Caco-2 (cell line): Measurements from ENCODE around the gene RBM33. TPM values are rescaled to one million over a fixed set of nuclear protein-coding genes. Genes with fewer than 3 reads are reported as not detected.

Source experiments
- BruUV-seq: library from RNA; stranded (reverse); fragments of 400-500 nt; replicated peaks from 2 replicates; lab custom pipeline; 2021; lab: Mats Ljungman, UMichigan
- CTCF ChIA-PET: fragments of 300-600 bp; sonication (Branson Sonifier 250); formaldehyde crosslinking; loops from one replicate; lab custom pipeline; 2022; ENCODE audit warnings: antibody characterized with exemption; lab: Charles Lee
- POLR2A ChIA-PET: fragments of 300-600 bp; sonication (Branson Sonifier 250); formaldehyde crosslinking; loops from one replicate; lab custom pipeline; 2022; ENCODE audit warnings: antibody characterized with exemption; lab: Charles Lee
- DNase-seq, 2 experiments: peaks; one replicate each; pipeline versions ENCODE4 v3.0.0 to v3.0.0-alpha.2; 2020 to 2022
- H3K27me3 ChIP-seq: replicated peaks from 2 replicates; pipeline ENCODE4 v1.6.0; 2011; ENCODE audit warnings: low read length; ENCODE audit not compliant: control insufficient read depth, insufficient read depth
- H3K36me3 ChIP-seq: 2 replicates; pipeline ENCODE4 v1.5.1; 2011; ENCODE audit warnings: low read length; ENCODE audit not compliant: control insufficient read depth, insufficient read depth
- H3K4me1 ChIP-seq: fragments of 250-450 bp; sonication (Bioruptor Pico); 2 replicates; pipeline ENCODE4 v1.5.1; 2020; ENCODE audit warnings: mild to moderate bottlenecking
- H3K4me3 ChIP-seq: 2 replicates; pipeline ENCODE4 v1.5.1; 2011; ENCODE audit warnings: low read depth, mild to moderate bottlenecking, control low read depth, low read length
- H3K9me3 ChIP-seq: fragments of 250-450 bp; sonication (Bioruptor Pico); 2 replicates; pipeline ENCODE4 v1.5.1; 2020; ENCODE audit warnings: mild to moderate bottlenecking, moderate library complexity
- H3K27ac Mint-ChIP-seq: one replicate; pipeline ENCODE4 v1.8.0; 2022; ENCODE audit warnings: mixed read lengths; ENCODE audit not compliant: unreplicated experiment
- H3K27me3 Mint-ChIP-seq: one replicate; pipeline ENCODE4 v1.8.0; 2022; ENCODE audit warnings: mixed read lengths; ENCODE audit not compliant: insufficient read depth, unreplicated experiment
- H3K36me3 Mint-ChIP-seq: one replicate; pipeline ENCODE4 v1.8.0; 2022; ENCODE audit warnings: mild to moderate bottlenecking, mixed read lengths; ENCODE audit not compliant: insufficient read depth, unreplicated experiment
- H3K4me1 Mint-ChIP-seq: one replicate; pipeline ENCODE4 v1.8.0; 2022; ENCODE audit warnings: low read depth, mixed read lengths; ENCODE audit not compliant: unreplicated experiment
- H3K4me3 Mint-ChIP-seq: one replicate; pipeline ENCODE4 v1.8.0; 2022; ENCODE audit warnings: mild to moderate bottlenecking, moderate library complexity, mixed read lengths; ENCODE audit not compliant: unreplicated experiment
- H3K9me3 Mint-ChIP-seq: one replicate; pipeline ENCODE4 v1.8.0; 2022; ENCODE audit warnings: mixed read lengths; ENCODE audit not compliant: unreplicated experiment
- CTCF ChIP-seq, 2 experiments: fragments of 200-600 bp in 1 of 2; IDR thresholded peaks; 1 replicate in 1 of 2; 2 replicates in 1 of 2; pipeline versions ENCODE4 v1.5.1 to v1.8.0; 2011 to 2022; ENCODE audit warnings: antibody characterized with exemption in 1 of 2, control low read depth in 1 of 2, inconsistent platforms in 1 of 2, low read depth in 1 of 2, low read length in 1 of 2, mild to moderate bottlenecking in 1 of 2, moderate library complexity in 1 of 2; ENCODE audit not compliant: insufficient read depth in 1 of 2, severe bottlenecking in 1 of 2, unreplicated experiment in 1 of 2
- intact Hi-C: fragments of 100-400 bp; cut with micrococcal nuclease; formaldehyde crosslinking; loops from one replicate; pipeline ENCODE4 v1.10.0; 2022; ENCODE audit not compliant: unreplicated experiment
- total RNA-seq: library from RNA; stranded (reverse); gene quantifications from 2 replicates; pipeline ENCODE4 v1.2.3, GENCODE V29; 2022

RBM33 gene
- total RNA-seq, 1 experiment from 2014 or later = 82.8 TPM

GRCh38 chr7:155694851-155695250 is 50.4 kb downstream of the RBM33 start:
- Histone ChIP-seq H3K4me1 (peaks cover 5% of the 10 kb centered on the region; the same call in 1 of the 2 replicates), H3K27me3 (no peaks in the 10 kb centered on the region), H3K9me3 (no peaks in the 10 kb centered on the region), H3K4me3 (no peak overlapping the region), H3K36me3 (0 out of 2 replicates have a peak, but pooled peaks cover 2% of the 10 kb centered on the region)
- Mint-ChIP-seq H3K4me1 (peaks cover 20% of the 10 kb centered on the region), H3K4me3 (no peak overlapping the region), H3K27ac (no peak overlapping the region), H3K36me3 (peaks cover 36% of the 10 kb centered on the region), H3K27me3 (no peaks in the 10 kb centered on the region), H3K9me3 (no peaks in the 10 kb centered on the region)
- POLR2A ChIA-PET = no interaction called here
- DNase-seq = no peak
- no TSS peak for BruUV-seq
- intact Hi-C loops = no loop called here
- CTCF ChIA-PET = no interaction called here
- no peak for TF ChIP-seq CTCF (IDR thresholded peaks at IDR 0.05; ENCODE audit: insufficient read depth in 1 of 2, low read depth in 1 of 2, low read length in 1 of 2, severe bottlenecking in 1 of 2, unreplicated experiment in 1 of 2)

DNA sequence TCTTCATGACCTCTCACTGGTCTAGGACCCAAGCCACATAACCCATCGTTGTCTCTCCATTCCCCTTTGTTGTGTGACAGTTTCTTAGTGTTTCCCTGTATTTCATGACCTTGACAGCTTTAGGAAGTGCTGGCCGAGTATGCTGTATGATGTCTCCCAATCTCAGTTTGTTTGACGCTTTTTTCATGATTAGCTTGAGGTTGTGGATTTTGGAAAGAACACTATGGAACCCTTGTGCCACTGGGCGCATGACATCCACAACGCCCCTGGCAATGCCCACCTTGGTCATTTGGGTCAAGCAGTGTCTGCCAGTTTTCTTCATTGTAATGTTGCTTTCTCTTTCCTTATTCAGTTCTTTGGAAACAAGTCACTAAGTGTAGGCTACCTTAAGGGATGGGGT is 52.3 kb downstream of the RBM33 start:
- BruUV-seq = no TSS peak
- H3K4me1 ChIP-seq = peaks cover 8% of the 10 kb centered on the region; the same call in 1 of the 2 replicates
- POLR2A ChIA-PET = no interaction called here
- no peaks in the 10 kb centered on the region for H3K9me3 ChIP-seq
- no peak for DNase-seq
- H3K27me3 ChIP-seq = no peaks in the 10 kb centered on the region
- CTCF ChIA-PET = no interaction called here
- no peak for TF ChIP-seq CTCF (IDR thresholded peaks at IDR 0.05; ENCODE audit: insufficient read depth in 1 of 2, low read depth in 1 of 2, low read length in 1 of 2, severe bottlenecking in 1 of 2, unreplicated experiment in 1 of 2)
- Mint-ChIP-seq H3K27me3 (no peaks in the 10 kb centered on the region), H3K27ac (no peak overlapping the region), H3K36me3 (peaks cover 47% of the 10 kb centered on the region), H3K4me3 (no peak overlapping the region), H3K9me3 (no peaks in the 10 kb centered on the region), H3K4me1 (peaks cover 19% of the 10 kb centered on the region)
- no peak overlapping the region for H3K4me3 ChIP-seq
- intact Hi-C loops = no loop called here
- 0 out of 2 replicates have a peak, but pooled peaks cover 2% of the 10 kb centered on the region for H3K36me3 ChIP-seq

DNA sequence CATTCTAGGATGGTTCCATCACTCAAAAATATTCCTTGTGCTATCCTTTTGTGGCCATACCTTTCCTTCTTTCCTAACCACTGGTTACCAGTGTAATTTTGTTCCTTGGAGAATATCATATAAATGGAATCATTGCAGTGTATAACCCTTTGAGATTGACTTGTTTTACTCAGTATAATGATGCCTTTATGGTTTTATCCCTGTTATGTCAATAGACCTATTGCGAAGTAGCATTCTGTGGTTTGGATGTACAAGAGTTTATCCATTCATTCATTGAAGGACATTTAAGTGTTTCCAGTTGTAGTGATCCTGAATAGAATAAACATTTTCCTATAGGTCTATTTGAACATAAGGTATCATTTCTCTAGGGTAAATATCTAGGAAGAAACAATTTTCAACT is 54.2 kb downstream of the RBM33 start:
- Mint-ChIP-seq H3K36me3 (peaks cover 65% of the 10 kb centered on the region), H3K27ac (no peak overlapping the region), H3K4me1 (peaks cover 19% of the 10 kb centered on the region), H3K9me3 (no peaks in the 10 kb centered on the region), H3K4me3 (no peak overlapping the region), H3K27me3 (no peaks in the 10 kb centered on the region)
- H3K4me3 ChIP-seq = no peak overlapping the region
- peaks cover 4% of the 10 kb centered on the region; the same call in 1 of the 2 replicates for H3K36me3 ChIP-seq
- no peak for TF ChIP-seq CTCF (IDR thresholded peaks at IDR 0.05; ENCODE audit: insufficient read depth in 1 of 2, low read depth in 1 of 2, low read length in 1 of 2, severe bottlenecking in 1 of 2, unreplicated experiment in 1 of 2)
- peaks cover 8% of the 10 kb centered on the region; the same call in 1 of the 2 replicates for H3K4me1 ChIP-seq
- intact Hi-C loops = no loop called here
- no TSS peak for BruUV-seq
- H3K9me3 ChIP-seq = no peaks in the 10 kb centered on the region
- CTCF ChIA-PET = no interaction called here
- DNase-seq = no peak
- no peaks in the 10 kb centered on the region for H3K27me3 ChIP-seq
- POLR2A ChIA-PET = no interaction called here
